NCI-H748 (cell line): Measurements from ENCODE around the gene NBEA.

Experiments used
- DNase-seq: peaks from one replicate; lab custom pipeline; 2025; ENCODE audit not compliant: unreplicated experiment; lab: John Stamatoyannopoulos, UW

NBEA gene

GRCh38 chr13:35554972-35555623 lies 613.0 kb downstream of the NBEA start:
- no peak for DNase-seq

- DNase-seq: no peak
Measured at GRCh38 chr13:35557475-35557874, 615.4 kb downstream of the NBEA start.

- DNase-seq: no peak
Measured at GRCh38 chr13:35561540-35561939, 619.5 kb downstream of the NBEA start.

- no peak for DNase-seq
Measured at GRCh38 chr13:35565273-35565672, 623.2 kb downstream of the NBEA start.

GRCh38 chr13:35566340-35566739 lies 624.3 kb downstream of the NBEA start:
- no peak for DNase-seq

GRCh38 chr13:35567406-35567980 lies 625.4 kb downstream of the NBEA start:
- DNase-seq: no peak

- DNase-seq: no peak
Measured at GRCh38 chr13:35573639-35574038, 631.6 kb downstream of the NBEA start.

GRCh38 chr13:35592457-35592856 lies 650.4 kb downstream of the NBEA start:
- no peak for DNase-seq

- DNase-seq: no peak
Measured at GRCh38 chr13:35593651-35594050, 651.6 kb downstream of the NBEA start.

- DNase-seq: no peak
Measured at GRCh38 chr13:35594096-35594495, 652.0 kb downstream of the NBEA start.

GRCh38 chr13:35595181-35595580 lies 653.1 kb downstream of the NBEA start:
- no peak for DNase-seq

- no peak for DNase-seq
Measured at GRCh38 chr13:35596321-35597030, 654.4 kb downstream of the NBEA start.

GRCh38 chr13:35597451-35597850 lies 655.4 kb downstream of the NBEA start:
- DNase-seq: no peak

GRCh38 chr13:35598233-35598632 lies 656.2 kb downstream of the NBEA start:
- DNase-seq: no peak

- no peak for DNase-seq
Measured at GRCh38 chr13:35598790-35599369, 656.8 kb downstream of the NBEA start.

GRCh38 chr13:35599384-35599783 lies 657.3 kb downstream of the NBEA start:
- DNase-seq: no peak

GRCh38 chr13:35600137-35600536 lies 658.1 kb downstream of the NBEA start:
- no peak for DNase-seq

- no peak for DNase-seq
Measured at GRCh38 chr13:35603593-35604285, 661.7 kb downstream of the NBEA start.

GRCh38 chr13:35614666-35615065 lies 672.6 kb downstream of the NBEA start:
- no peak for DNase-seq

- DNase-seq: no peak
Measured at GRCh38 chr13:35617420-35617819, 675.4 kb downstream of the NBEA start.

- no peak for DNase-seq
Measured at GRCh38 chr13:35618565-35619083, 676.6 kb downstream of the NBEA start.
